GM12878 (cell line): Measurements from ENCODE around the gene TOP1. TPM values are rescaled to one million over a fixed set of nuclear protein-coding genes. Genes with fewer than 3 reads are reported as not detected.

Experiments
- ATAC-seq: fragments of 200-7000 bp; cut with Tn5 transposase; 3 replicates; pipeline ENCODE4 v1.9.1; 2020; ENCODE audit warnings: mild to moderate bottlenecking, moderate library complexity
- BruUV-seq: library from RNA; stranded (reverse); fragments of 400-500 nt; replicated peaks from 2 replicates; lab custom pipeline; 2021; lab: Mats Ljungman, UMichigan
- CTCF ChIA-PET: fragments of 300-600 bp; sonication (Branson Sonifier 250); formaldehyde crosslinking; extraction: SDS; loops from one replicate; lab custom pipeline; 2021; ENCODE audit warnings: inconsistent platforms; lab: Yijun Ruan, JAX
- POLR2A ChIA-PET: fragments of 350-600 bp; formaldehyde crosslinking; extraction: SDS; loops from one replicate; lab custom pipeline; 2021; ENCODE audit warnings: inconsistent platforms; lab: Charles Lee
- RAD21 ChIA-PET: fragments of 300-600 bp; sonication (Branson Sonifier 250); formaldehyde crosslinking; loops from one replicate; lab custom pipeline; 2023; ENCODE audit warnings: antibody characterized with exemption; ENCODE audit not compliant: unreplicated experiment; lab: Charles Lee
- SMC1A ChIA-PET: fragments of 300-600 bp; sonication (Branson Sonifier 250); formaldehyde crosslinking; loops from one replicate; lab custom pipeline; 2023; ENCODE audit not compliant: unreplicated experiment, uncharacterized antibody; lab: Charles Lee
- DNase-seq: peaks from one replicate; pipeline ENCODE4 v3.0.0-alpha.2; 2011; ENCODE audit warnings: low read depth, low spot score
- FAIRE-seq: peaks from 3 replicates; lab custom pipeline; 2011; peaks lifted over from hg19 to GRCh38; lab: Jason Lieb, UNC
- H2AFZ ChIP-seq: 2 replicates; pipeline ENCODE4 v1.6.0; 2011; ENCODE audit warnings: low read depth, low read length, control low read depth; ENCODE audit not compliant: control insufficient read depth
- H3K27ac ChIP-seq: 2 replicates; pipeline ENCODE4 v1.5.1; 2011; ENCODE audit warnings: control low read depth; ENCODE audit not compliant: control insufficient read depth, insufficient read depth
- H3K27me3 ChIP-seq, 2 experiments: replicated peaks in 1 of 2; 2 replicates each; pipeline versions ENCODE4 v1.6.0 to v1.6.1; 2011; ENCODE audit warnings: low read length in 1 of 2; ENCODE audit not compliant: control insufficient read depth in 2 of 2, insufficient read depth in 2 of 2
- H3K36me3 ChIP-seq, 2 experiments: 2 replicates each; pipeline ENCODE4 v1.5.1; 2011; ENCODE audit warnings: low read length in 1 of 2; ENCODE audit not compliant: control insufficient read depth in 2 of 2, insufficient read depth in 2 of 2
- H3K4me1 ChIP-seq: 2 replicates; pipeline ENCODE4 v1.6.1; 2011; ENCODE audit warnings: mild to moderate bottlenecking, low read length, moderate library complexity, mixed read lengths; ENCODE audit not compliant: control insufficient read depth, insufficient read depth
- H3K4me2 ChIP-seq: 2 replicates; pipeline ENCODE4 v1.6.0; 2011; ENCODE audit warnings: control low read depth; ENCODE audit not compliant: control insufficient read depth, insufficient read depth
- H3K4me3 ChIP-seq: fragments of 200-600 bp; sonication (generic); 2 replicates; pipeline ENCODE4 v1.5.1; 2016
- H3K79me2 ChIP-seq: 2 replicates; pipeline ENCODE4 v1.6.0; 2011; ENCODE audit warnings: low read length; ENCODE audit not compliant: control insufficient read depth, insufficient read depth
- H3K9ac ChIP-seq: 2 replicates; pipeline ENCODE4 v1.8.0; 2011; ENCODE audit warnings: low read length, control low read depth, mixed read lengths; ENCODE audit not compliant: control insufficient read depth, insufficient read depth
- H3K9me3 ChIP-seq: replicated peaks from 3 replicates; pipeline ENCODE4 v1.5.1; 2011; ENCODE audit warnings: mild to moderate bottlenecking, low read length; ENCODE audit not compliant: control insufficient read depth, insufficient read depth
- H4K20me1 ChIP-seq: 2 replicates; pipeline ENCODE4 v1.6.0; 2011; ENCODE audit not compliant: control insufficient read depth, insufficient read depth
- ATF2 ChIP-seq: IDR thresholded peaks from 2 replicates; pipeline ENCODE4 v1.6.1; 2012; ENCODE audit warnings: low read length, inconsistent platforms
- BRCA1 ChIP-seq: IDR thresholded peaks from 2 replicates; pipeline ENCODE4 v1.6.1; 2011; ENCODE audit warnings: low read depth, low read length, improper control_type of control experiment
- CHD1 ChIP-seq: IDR thresholded peaks from 2 replicates; pipeline ENCODE4 v1.6.1; 2012; ENCODE audit warnings: low read depth, low read length, improper control_type of control experiment
- DPF2 ChIP-seq: fragments of 450-650 bp; IDR thresholded peaks from 2 replicates; pipeline ENCODE4 v1.6.1; 2017; ENCODE audit warnings: mild to moderate bottlenecking
- EP300 ChIP-seq, 2 experiments: fragments of 150-350 bp in 1 of 2; IDR thresholded peaks; 2 replicates each; pipeline ENCODE4 v1.6.1; 2011 to 2012; ENCODE audit warnings: low read depth in 2 of 2, low read length in 2 of 2, borderline replicate concordance in 1 of 2, improper control_type of control experiment in 1 of 2, inconsistent platforms in 1 of 2; ENCODE audit not compliant: control insufficient read depth in 1 of 2
- FOXK2 ChIP-seq: fragments of 450-650 bp; IDR thresholded peaks from 2 replicates; pipeline ENCODE4 v1.6.1; 2017; ENCODE audit warnings: mild to moderate bottlenecking, moderate library complexity
- IRF4 ChIP-seq: IDR thresholded peaks from 2 replicates; pipeline ENCODE4 v1.6.1; 2011; ENCODE audit warnings: low read depth, low read length
- MXI1 ChIP-seq: fragments of 150-350 bp; IDR thresholded peaks from 2 replicates; pipeline ENCODE4 v1.6.1; 2011; ENCODE audit warnings: low read depth, mild to moderate bottlenecking, inconsistent platforms, low read length, improper control_type of control experiment
- PAX5 ChIP-seq: IDR thresholded peaks from 2 replicates; pipeline ENCODE4 v1.6.1; 2011; ENCODE audit warnings: low read depth, low read length, borderline replicate concordance
- POU2F2 ChIP-seq: IDR thresholded peaks from 3 replicates; pipeline ENCODE4 v1.6.1; 2011; ENCODE audit warnings: low read depth, mild to moderate bottlenecking, low read length, borderline replicate concordance
- RAD51 ChIP-seq: fragments of 450-650 bp; IDR thresholded peaks from 2 replicates; pipeline ENCODE4 v1.6.1; 2016; ENCODE audit warnings: moderate library complexity, mild to moderate bottlenecking, inconsistent platforms
- TAF1 ChIP-seq: IDR thresholded peaks from 2 replicates; pipeline ENCODE4 v1.6.1; 2011; ENCODE audit warnings: mild to moderate bottlenecking, low read depth, low read length, borderline replicate concordance
- TARDBP ChIP-seq: IDR thresholded peaks from 2 replicates; pipeline ENCODE4 v1.6.1; 2016; ENCODE audit warnings: borderline replicate concordance
- YBX1 ChIP-seq: fragments of 450-650 bp; IDR thresholded peaks from 2 replicates; pipeline ENCODE4 v1.6.1; 2016; ENCODE audit warnings: antibody characterized with exemption
- YY1 ChIP-seq: IDR thresholded peaks from 2 replicates; pipeline ENCODE4 v1.6.1; 2011; ENCODE audit warnings: low read depth, mild to moderate bottlenecking, low read length
- ZNF217 ChIP-seq: fragments of 450-650 bp; IDR thresholded peaks from 2 replicates; pipeline ENCODE4 v1.6.1; 2017; ENCODE audit warnings: antibody characterized with exemption, mild to moderate bottlenecking
- ZNF24 ChIP-seq: fragments of 450-650 bp; IDR thresholded peaks from 2 replicates; pipeline ENCODE4 v1.6.1; 2017; ENCODE audit warnings: antibody characterized with exemption, mild to moderate bottlenecking
- WGBS: methylation state at CpG from one replicate; pipeline ENCODE4 v1.1.6; 2016; ENCODE audit warnings: low lambda C conversion rate; ENCODE audit not compliant: insufficient replicate concordance, insufficient coverage; ENCODE audit errors: missing lambda C conversion rate; 5-methylcytosine and 5-hydroxymethylcytosine counted together
- in situ Hi-C: fragments of 300-500 bp; cut with MboI; formaldehyde crosslinking; loops from 9 replicates; pipeline ENCODE4 v1.14.3; 2018; ENCODE audit warnings: mixed read lengths
- intact Hi-C: fragments of 100-400 bp; cut with micrococcal nuclease; formaldehyde crosslinking; loops from one replicate; pipeline ENCODE4 v1.14.2; 2022; ENCODE audit not compliant: unreplicated experiment
- polyA plus RNA-seq, 11 experiments: library from polyadenylated mRNA; depleted of rRNA in 4 of 11; unstranded in 6 of 11; stranded (reverse) in 5 of 11; fragments of >200 nt; fragmentation: Nextera tagmentation in 4 of 11; fragmentation: Illumina TruSeq in 1 of 11; extraction: Ambion mirVana in 4 of 11; extraction: Trizol in 1 of 11; gene quantifications; 1 replicate in 1 of 11; 2 replicates in 10 of 11; pipeline versions ENCODE4 v1.2.1 to v1.2.3, GENCODE V29; 2011 to 2016; ENCODE audit warnings: inconsistent platforms in 2 of 11, missing spikeins in 2 of 11, low read depth in 1 of 11
- total RNA-seq, 4 experiments: library from RNA; depleted of rRNA in 3 of 4; stranded (reverse); fragments of >200 nt in 3 of 4; fragmentation: Illumina TruSeq in 1 of 4; extraction: Trizol in 1 of 4; gene quantifications; 2 replicates each; pipeline versions ENCODE4 v1.2.1 to v1.2.3, GENCODE V29; 2013 to 2021

The TOP1 gene
- total and polyA plus RNA-seq, 10 of the 15 experiments (the other 5 are each of a cell fraction or from before 2014, with no cell fraction given), result 21.5 to 128 (median 47.3) TPM

GRCh38 chr20:41034239-41034638 is 5.6 kb downstream of the TOP1 start (continued):
- TF ChIP-seq CHD1 (no peak), ZNF24 (no peak)
- TF ChIP-seq, all 136 proteins: peak for 0

GRCh38 chr20:41035207-41035606 is 6.6 kb downstream of the TOP1 start:
- ATAC-seq (no peak), FAIRE-seq (no peak), DNase-seq (no peak)
- Histone ChIP-seq H3K4me3 (no peak overlapping the region), H3K4me1 (no peaks in the 10 kb centered on the region), H3K79me2 (peaks cover 96% of the 10 kb centered on the region), H3K27me3 (no peaks in the 10 kb centered on the region), H3K27ac (no peak overlapping the region), H3K4me2 (peak overlapping the region; percentile 25), H3K36me3 (peaks cover 0 to 2% of the 10 kb centered on the region in 2 experiments; a peak in 2 of 4 replicates), H3K9ac (no peak overlapping the region), H3K9me3 (no peaks in the 10 kb centered on the region), H2AFZ (no peak overlapping the region), H4K20me1 (no peaks in the 10 kb centered on the region)
- TF ChIP-seq TAF1, result no peak
- no peak for TF ChIP-seq YY1
- TF ChIP-seq BRCA1, result no peak
- TF ChIP-seq PAX5, result no peak
- TF ChIP-seq EP300 (IDR thresholded peaks at IDR 0.05; ENCODE audit: borderline replicate concordance in 1 of 2, control insufficient read depth in 1 of 2, low read depth in 2 of 2, low read length in 2 of 2), result no peak
- TF ChIP-seq ZNF217, result no peak
- TF ChIP-seq YBX1, result no peak
- no peak for TF ChIP-seq DPF2
- TF ChIP-seq POU2F2, result no peak
- TF ChIP-seq ATF2, result no peak
- TF ChIP-seq RAD51, result no peak
- no peak for TF ChIP-seq FOXK2
- no peak for TF ChIP-seq IRF4
- no peak for TF ChIP-seq TARDBP
- no peak for TF ChIP-seq MXI1
- ChIA-PET RAD21 (interaction anchor here (6.4 to 27.8 kb wide), 3 partner anchors 8 to 47 kb away, joined by 41 to 696 read pairs (median 111); no protein-coding TSS in a partner anchor), SMC1A (interaction anchor here (1.2 to 9.3 kb wide), 6 partner anchors 13 to 52 kb away, joined by 3 to 178 read pairs (median 61); no protein-coding TSS in a partner anchor), POLR2A (interaction anchor here (0.5 to 8.1 kb wide), 4 partner anchors 10 to 54 kb away, joined by 3 to 214 read pairs (median 36); no protein-coding TSS in a partner anchor), CTCF (interaction anchor here (1.0 to 24.4 kb wide), 6 partner anchors 10 to 47 kb away, joined by 3 to 510 read pairs (median 20); no protein-coding TSS in a partner anchor)
- BruUV-seq, result no TSS peak
- WGBS, result 82% methylated on average over 3 of the region's 3 CpGs
- in situ Hi-C loops, result no loop called here
- intact Hi-C loops, result no loop called here
